Glomerular endothelial cell (primary cell): ENCODE measurements around the gene ZNF689. TPM values are rescaled to one million over a fixed set of nuclear protein-coding genes. Genes with fewer than 3 reads are reported as not detected.

Source experiments
- DNase-seq: peaks from one replicate; pipeline ENCODE4 v3.0.0-alpha.2; 2011; ENCODE audit warnings: low read depth, low spot score; ENCODE audit errors: extremely low read depth
- total RNA-seq: library from RNA; depleted of rRNA; stranded (reverse); fragments of >200 nt; gene quantifications from 2 replicates; pipeline ENCODE4 v1.2.3, GENCODE V29; 2015

The ZNF689 gene
- 9.0 and 11.4 TPM in 2 replicates for total RNA-seq

- DNase-seq: peak; percentile 98
Observed at GRCh38 chr16:30609926-30610839, at the start of gene ZNF689. TSS of gene ZNF689 (minus strand) at chr16:30610389. CDS start at chr16:30610041, 348 bp downstream.

GRCh38 chr16:30658731-30659506, 48.7 kb upstream of the ZNF689 start:
- DNase-seq: peak; percentile 70

GRCh38 chr16:30657866-30658730, 47.9 kb upstream of the ZNF689 start, which contains the start of gene FBRS:
TSS of gene FBRS (plus strand) at chr16:30658431. CDS start at chr16:30659519, 1,088 bp downstream.
- DNase-seq: peak; percentile 98

- no peak for DNase-seq
Observed at GRCh38 chr16:30656974-30657865, 47.0 kb upstream of the ZNF689 start.

GRCh38 chr16:30656388-30656787, 46.2 kb upstream of the ZNF689 start:
- no peak for DNase-seq

GRCh38 chr16:30655815-30656347, 45.7 kb upstream of the ZNF689 start:
- DNase-seq: no peak

- no peak for DNase-seq
Observed at GRCh38 chr16:30654856-30655255, 44.7 kb upstream of the ZNF689 start.

GRCh38 chr16:30652718-30653117, 42.5 kb upstream of the ZNF689 start:
- no peak for DNase-seq

- no peak for DNase-seq
Observed at GRCh38 chr16:30652005-30652296, 41.8 kb upstream of the ZNF689 start.

GRCh38 chr16:30651124-30652004, 41.2 kb upstream of the ZNF689 start:
- no peak for DNase-seq

- peak; percentile 97 for DNase-seq
Observed at GRCh38 chr16:30650369-30651123, 40.4 kb upstream of the ZNF689 start, which contains the start of gene PRR14. TSS of gene PRR14 (plus strand) at chr16:30650960. CDS start at chr16:30651646, 686 bp downstream.

- DNase-seq: no peak
Observed at GRCh38 chr16:30649725-30650368, 39.7 kb upstream of the ZNF689 start.

GRCh38 chr16:30647274-30647571, 37.0 kb upstream of the ZNF689 start:
- no peak for DNase-seq

- DNase-seq: no peak
Observed at GRCh38 chr16:30645727-30646126, 35.5 kb upstream of the ZNF689 start.

GRCh38 chr16:30644334-30644830, 34.2 kb upstream of the ZNF689 start:
- no peak for DNase-seq

GRCh38 chr16:30641378-30641982, 31.3 kb upstream of the ZNF689 start:
- DNase-seq: no peak

- no peak for DNase-seq
Observed at GRCh38 chr16:30637944-30638343, 27.8 kb upstream of the ZNF689 start.
